GM12891 (cell line): ENCODE results near the gene KIF14.

ENCODE experiments used
- POLR2A ChIP-seq: IDR thresholded peaks from 2 replicates; pipeline ENCODE4 v1.6.1; 2011; ENCODE audit warnings: low read depth, low read length, control low read depth
- TAF1 ChIP-seq: IDR thresholded peaks from 2 replicates; pipeline ENCODE4 v1.6.1; 2011; ENCODE audit warnings: low read depth, low read length, control low read depth

DNA sequence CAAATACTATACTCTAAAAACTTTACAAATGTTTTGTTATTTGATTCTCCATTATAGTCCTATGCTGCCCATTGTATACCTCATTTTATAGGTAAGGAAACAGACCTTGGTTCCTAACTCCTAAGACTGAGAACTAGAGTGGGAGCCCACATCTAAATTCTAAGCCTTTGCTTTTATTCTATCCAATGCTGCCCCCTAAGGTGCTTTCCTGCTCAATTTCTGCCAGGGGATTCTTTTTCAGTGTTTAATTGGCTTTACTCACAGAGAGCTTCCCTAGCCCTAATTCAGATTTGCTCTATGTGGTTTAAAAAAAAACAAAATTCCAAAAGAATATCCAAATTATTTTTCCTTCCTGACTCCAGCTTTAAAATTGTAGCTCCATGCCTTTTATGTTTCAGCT lies 64.5 kb downstream of the KIF14 start:
- TF ChIP-seq POLR2A: no peak
- TF ChIP-seq TAF1: no peak
